BLaER1 treated with 17β-estradiol and CSF1 and Interleukin-3, amounts not matched to agents 10 nM and 100 nM (cell line): ENCODE results near the gene NPL.
A peak's percentile ranks its signal among the peaks of the same experiment; 100 is the strongest.

ENCODE experiments used
- H3K27ac ChIP-seq, 11 experiments: shearing (Covaris generic); formaldehyde crosslinking; 2 replicates each; pipeline ENCODE4 v1.8.1; 2022
- H3K27me3 ChIP-seq, 11 experiments: shearing (Covaris generic); formaldehyde crosslinking; 2 replicates each; pipeline ENCODE4 v1.8.1; 2022
- H3K36me3 ChIP-seq, 11 experiments: shearing (Covaris generic); formaldehyde crosslinking; 2 replicates each; pipeline ENCODE4 v1.8.1; 2022
- H3K4me1 ChIP-seq, 10 experiments: shearing (Covaris generic); formaldehyde crosslinking; 2 replicates each; pipeline ENCODE4 v1.8.1; 2022
- H3K4me2 ChIP-seq, 11 experiments: shearing (Covaris generic); formaldehyde crosslinking; 2 replicates each; pipeline ENCODE4 v1.8.1; 2022
- H3K4me3 ChIP-seq, 10 experiments: shearing (Covaris generic); formaldehyde crosslinking; 2 replicates each; pipeline ENCODE4 v1.8.1; 2022
- H3K9ac ChIP-seq, 11 experiments: shearing (Covaris generic); formaldehyde crosslinking; 2 replicates each; pipeline ENCODE4 v1.8.1; 2022
- H3K9me3 ChIP-seq, 11 experiments: shearing (Covaris generic); formaldehyde crosslinking; replicated peaks in 1 of 11; 2 replicates each; pipeline ENCODE4 v1.8.1; 2022
- H4K20me1 ChIP-seq, 11 experiments: shearing (Covaris generic); formaldehyde crosslinking; 2 replicates each; pipeline ENCODE4 v1.8.1; 2022
- Cebpa-rat ChIP-seq, 11 experiments: shearing (Covaris generic); IDR thresholded peaks; 2 replicates each; pipeline ENCODE4 v1.8.1; 2022

NPL gene

GRCh38 chr1:182786223-182786994 lies 3.2 kb upstream of the NPL start:
- TF ChIP-seq Cebpa-rat (IDR thresholded peaks at IDR 0.05): no peak
- peaks cover 0 to 6% (median 0%) of the 10 kb centered on the region in 11 experiments; a peak in 3 of 22 replicates for H3K36me3 ChIP-seq
- peak overlapping the region in 2 of 11 experiments; percentile 4 to 6; a peak in 1 of 22 replicates for H3K4me2 ChIP-seq
- H3K4me1 ChIP-seq: peaks cover 30 to 49% (median 35%) of the 10 kb centered on the region in 10 experiments
- H3K27ac ChIP-seq: no peak overlapping the region
- no peak overlapping the region for H3K9ac ChIP-seq
- H3K4me3 ChIP-seq: no peak overlapping the region
- H3K9me3 ChIP-seq: no peaks in the 10 kb centered on the region
- H3K27me3 ChIP-seq: peaks cover 12 to 27% (median 19%) of the 10 kb centered on the region in 11 experiments; a peak in 20 of 22 replicates
- no peaks in the 10 kb centered on the region for H4K20me1 ChIP-seq

- Histone ChIP-seq H3K36me3 (peaks cover 0 to 12% (median 0%) of the 10 kb centered on the region in 11 experiments; a peak in 3 of 22 replicates), H3K4me3 (no peak overlapping the region), H3K9me3 (no peaks in the 10 kb centered on the region), H3K27ac (no peak overlapping the region), H4K20me1 (no peaks in the 10 kb centered on the region), H3K4me2 (peak overlapping the region in 1 of 11 experiments; percentile 6; a peak in 1 of 22 replicates), H3K27me3 (peaks cover 12 to 27% (median 19%) of the 10 kb centered on the region in 11 experiments; a peak in 20 of 22 replicates), H3K9ac (no peak overlapping the region), H3K4me1 (peaks cover 25 to 49% (median 30%) of the 10 kb centered on the region in 10 experiments)
- no peak for TF ChIP-seq Cebpa-rat (IDR thresholded peaks at IDR 0.05)
Observed at GRCh38 chr1:182786995-182787324, 2.6 kb upstream of the NPL start.

GRCh38 chr1:182791281-182792179 lies 2.0 kb downstream of the NPL start:
- Histone ChIP-seq H3K36me3 (peaks cover 0 to 49% (median 0%) of the 10 kb centered on the region in 11 experiments; a peak in 7 of 22 replicates), H3K9ac (peak overlapping the region in 3 of 11 experiments; percentile 91 to 99 (median 98); a peak in 7 of 22 replicates), H3K4me2 (peak overlapping the region in 4 of 11 experiments; percentile 84 to 97 (median 92); a peak in 7 of 22 replicates), H3K27me3 (peaks cover 12 to 27% (median 19%) of the 10 kb centered on the region in 11 experiments; a peak in 20 of 22 replicates), H3K27ac (peak overlapping the region in 3 of 11 experiments; percentile 95 to 96 (median 96); a peak in 7 of 22 replicates), H3K4me1 (peaks cover 25 to 73% (median 37%) of the 10 kb centered on the region in 10 experiments), H3K4me3 (peak overlapping the region in 3 of 10 experiments; percentile 71 to 84 (median 82); a peak in 6 of 20 replicates), H4K20me1 (no peaks in the 10 kb centered on the region), H3K9me3 (no peaks in the 10 kb centered on the region)
- TF ChIP-seq Cebpa-rat (IDR thresholded peaks at IDR 0.05): no peak

GRCh38 chr1:182794091-182794490 lies 4.5 kb downstream of the NPL start:
- H3K4me1 ChIP-seq: peaks cover 19 to 87% (median 37%) of the 10 kb centered on the region in 10 experiments
- H3K27me3 ChIP-seq: peaks cover 0 to 11% (median 4%) of the 10 kb centered on the region in 11 experiments; a peak in 19 of 22 replicates
- H3K4me3 ChIP-seq: peak overlapping the region in 3 of 10 experiments; percentile 71 to 84 (median 82); a peak in 6 of 20 replicates
- H3K4me2 ChIP-seq: peak overlapping the region in 7 of 11 experiments; percentile 65 to 97 (median 78); a peak in 12 of 22 replicates
- H3K27ac ChIP-seq: peak overlapping the region in 10 of 11 experiments; percentile 67 to 96 (median 88); a peak in 18 of 22 replicates
- peaks cover 0 to 11% (median 0%) of the 10 kb centered on the region in 11 experiments; a peak in 2 of 22 replicates for H4K20me1 ChIP-seq
- peak overlapping the region in 5 of 11 experiments; percentile 77 to 99 (median 81); a peak in 9 of 22 replicates for H3K9ac ChIP-seq
- no peak for TF ChIP-seq Cebpa-rat (IDR thresholded peaks at IDR 0.05)
- H3K9me3 ChIP-seq: no peaks in the 10 kb centered on the region
- H3K36me3 ChIP-seq: peaks cover 0 to 75% (median 0%) of the 10 kb centered on the region in 11 experiments; a peak in 7 of 22 replicates

- H3K9me3 ChIP-seq: no peaks in the 10 kb centered on the region
- H3K4me1 ChIP-seq: peaks cover 16 to 86% (median 35%) of the 10 kb centered on the region in 10 experiments
- TF ChIP-seq Cebpa-rat (IDR thresholded peaks at IDR 0.05): no peak
- H3K27me3 ChIP-seq: peaks cover 0 to 5% (median 0%) of the 10 kb centered on the region in 11 experiments; a peak in 4 of 22 replicates
- H4K20me1 ChIP-seq: peaks cover 0 to 17% (median 0%) of the 10 kb centered on the region in 11 experiments; a peak in 3 of 22 replicates
- H3K9ac ChIP-seq: peak overlapping the region in 8 of 11 experiments; percentile 39 to 99 (median 78); a peak in 17 of 22 replicates
- peak overlapping the region in 4 of 10 experiments; percentile 13 to 84 (median 76); a peak in 7 of 20 replicates for H3K4me3 ChIP-seq
- H3K36me3 ChIP-seq: peaks cover 0 to 82% (median 0%) of the 10 kb centered on the region in 11 experiments; a peak in 7 of 22 replicates
- peak overlapping the region; percentile 7 to 96 (median 85); a peak in 21 of 22 replicates for H3K27ac ChIP-seq
- peak overlapping the region; percentile 33 to 97 (median 72); a peak in 21 of 22 replicates for H3K4me2 ChIP-seq
Observed at GRCh38 chr1:182794676-182795201, 5.2 kb downstream of the NPL start.

GRCh38 chr1:182795563-182796228 lies 6.1 kb downstream of the NPL start:
- H3K9ac ChIP-seq: peak overlapping the region in 10 of 11 experiments; percentile 36 to 99 (median 68); a peak in 17 of 22 replicates
- H3K27me3 ChIP-seq: no peaks in the 10 kb centered on the region
- peaks cover 0 to 91% (median 0%) of the 10 kb centered on the region in 11 experiments; a peak in 7 of 22 replicates for H3K36me3 ChIP-seq
- peaks cover 10 to 80% (median 27%) of the 10 kb centered on the region in 10 experiments for H3K4me1 ChIP-seq
- peak overlapping the region; percentile 7 to 96 (median 85) for H3K27ac ChIP-seq
- no peaks in the 10 kb centered on the region for H3K9me3 ChIP-seq
- H4K20me1 ChIP-seq: peaks cover 0 to 27% (median 0%) of the 10 kb centered on the region in 11 experiments; a peak in 4 of 22 replicates
- H3K4me3 ChIP-seq: no peak overlapping the region; a peak in 1 of 20 replicates
- H3K4me2 ChIP-seq: peak overlapping the region; percentile 33 to 97 (median 72)
- peak in 5 of 11 experiments; percentile 11 to 88 (median 48); a peak in 6 of 22 replicates for TF ChIP-seq Cebpa-rat (IDR thresholded peaks at IDR 0.05)

- H4K20me1 ChIP-seq: peaks cover 0 to 92% (median 0%) of the 10 kb centered on the region in 11 experiments; a peak in 6 of 22 replicates
- no peaks in the 10 kb centered on the region for H3K27me3 ChIP-seq
- peaks cover 0 to 98% (median 6%) of the 10 kb centered on the region in 10 experiments; a peak in 11 of 20 replicates for H3K4me1 ChIP-seq
- H3K4me2 ChIP-seq: peak overlapping the region in 2 of 11 experiments; percentile 6 to 32; a peak in 2 of 22 replicates
- peak overlapping the region in 1 of 11 experiments; percentile 40; a peak in 1 of 22 replicates for H3K9ac ChIP-seq
- TF ChIP-seq Cebpa-rat (IDR thresholded peaks at IDR 0.05): no peak
- no peaks in the 10 kb centered on the region; a peak in 1 of 22 replicates for H3K9me3 ChIP-seq
- H3K36me3 ChIP-seq: peaks cover 0 to 100% (median 25%) of the 10 kb centered on the region in 11 experiments; a peak in 15 of 22 replicates
- H3K4me3 ChIP-seq: no peak overlapping the region
- no peak overlapping the region for H3K27ac ChIP-seq
Observed at GRCh38 chr1:182802006-182802803, 12.6 kb downstream of the NPL start.
